GM12873 (cell line): ENCODE measurements around the gene KIAA2012.

Source experiments
- CTCF ChIP-seq: IDR thresholded peaks from 2 replicates; pipeline ENCODE4 v1.5.1; 2012; ENCODE audit warnings: low read depth, mild to moderate bottlenecking, moderate library complexity, low read length, control low read depth; ENCODE audit not compliant: insufficient read depth; ENCODE audit errors: missing control alignments

The KIAA2012 gene

GRCh38 chr2:202088777-202089176 lies 15.7 kb downstream of the KIAA2012 start:
- no peak for TF ChIP-seq CTCF

DNA sequence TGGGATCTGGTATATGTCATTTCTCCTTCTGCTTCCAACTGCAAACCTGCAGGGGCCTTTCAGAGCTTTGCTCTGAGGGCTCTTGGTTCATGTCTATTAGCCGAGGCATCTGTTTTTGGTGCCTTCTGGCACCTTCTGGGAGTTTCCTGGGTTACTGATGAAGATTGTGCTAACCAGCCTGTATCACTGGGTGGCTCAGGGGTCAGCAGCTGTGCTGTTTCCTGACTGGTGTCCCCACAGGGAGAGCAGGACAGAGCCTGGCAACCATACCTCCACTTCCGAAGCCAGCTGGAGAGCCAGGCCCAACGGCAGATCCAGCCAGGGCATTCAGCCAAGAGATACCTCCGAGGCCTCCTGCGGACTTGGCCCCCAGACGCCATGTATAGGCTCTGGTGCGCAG lies 17.5 kb downstream of the KIAA2012 start:
- TF ChIP-seq CTCF, result no peak

DNA sequence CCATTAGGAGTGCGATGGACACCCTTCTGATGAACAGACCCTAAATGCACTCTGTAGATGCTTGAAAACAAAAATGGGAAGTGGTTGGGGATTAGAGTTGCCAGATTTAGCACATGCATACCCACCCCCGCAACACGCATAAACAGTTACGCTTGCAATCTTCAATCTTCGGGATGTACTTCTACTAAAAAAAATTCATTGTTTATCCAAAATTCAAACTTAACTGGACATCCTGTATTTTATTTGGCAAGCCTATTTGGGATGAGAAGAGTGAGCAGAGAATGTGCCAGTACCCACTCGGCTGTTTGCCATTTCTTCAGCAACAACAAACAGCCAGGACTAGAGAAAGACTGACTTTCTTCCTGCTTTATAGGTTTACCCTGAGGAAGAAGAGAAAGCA lies 18.4 kb downstream of the KIAA2012 start:
- TF ChIP-seq CTCF, result no peak

DNA sequence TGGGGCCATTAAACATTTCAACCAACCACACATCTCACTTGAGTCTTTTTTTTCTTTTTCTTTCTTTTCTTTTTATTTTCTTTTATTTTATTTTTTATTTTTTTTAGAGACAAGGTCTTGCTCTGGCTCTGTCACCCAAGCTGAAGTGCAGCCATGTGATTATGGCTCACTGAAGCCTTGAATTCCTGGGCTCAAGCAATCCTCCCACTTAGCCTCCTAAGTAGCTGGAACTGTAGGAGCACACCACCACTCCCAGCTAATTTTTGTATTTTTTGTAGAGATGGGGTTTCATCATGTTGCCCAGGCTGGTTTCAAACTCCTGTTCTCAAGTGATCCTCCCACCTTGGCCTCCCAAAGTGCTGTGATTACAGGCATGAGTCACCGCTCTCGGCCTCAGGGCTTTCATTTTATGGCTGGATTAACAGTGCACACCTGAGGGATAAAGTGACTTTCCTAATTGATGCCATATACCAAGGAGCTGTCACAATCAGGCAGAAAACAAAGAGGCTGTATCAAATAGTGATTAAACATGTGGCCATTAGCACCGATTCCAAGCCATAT lies 21.5 kb downstream of the KIAA2012 start:
- no peak for TF ChIP-seq CTCF

DNA sequence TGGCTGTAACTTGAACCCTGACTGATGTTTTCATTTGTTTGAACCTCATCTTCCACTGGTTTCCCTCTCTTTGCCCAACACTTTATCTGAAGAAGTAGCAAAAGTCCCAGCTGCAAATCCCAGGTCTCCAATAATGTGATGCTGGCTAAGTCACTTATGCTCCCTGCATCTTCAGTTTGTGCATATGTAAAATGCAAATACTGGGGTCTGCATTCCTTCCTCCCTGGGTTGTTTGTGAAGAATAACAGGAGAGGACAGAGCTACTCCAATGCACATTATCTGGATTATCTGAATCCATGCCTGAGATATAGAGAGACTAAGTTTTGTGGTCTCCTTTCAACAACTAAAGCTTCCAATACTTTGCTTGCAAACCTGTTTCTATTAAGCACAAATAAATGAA lies 22.2 kb downstream of the KIAA2012 start:
- no peak for TF ChIP-seq CTCF

- no peak for TF ChIP-seq CTCF
Observed at GRCh38 chr2:202096736-202097135, 23.7 kb downstream of the KIAA2012 start.

- TF ChIP-seq CTCF, result no peak
Observed at GRCh38 chr2:202098291-202098690, 25.2 kb downstream of the KIAA2012 start.
